PC-9 (cell line): Measurements from ENCODE around the gene SHISA9. TPM values are rescaled to one million over a fixed set of nuclear protein-coding genes. Genes with fewer than 3 reads are reported as not detected.

Experiments
- BruUV-seq: library from RNA; stranded (reverse); fragments of 400-500 nt; replicated peaks from 2 replicates; lab custom pipeline; 2021; lab: Mats Ljungman, UMichigan
- CTCF ChIA-PET: fragments of 300-600 bp; sonication (Branson Sonifier 250); formaldehyde crosslinking; loops from one replicate; lab custom pipeline; 2022; ENCODE audit warnings: antibody characterized with exemption; lab: Charles Lee
- POLR2A ChIA-PET: fragments of 300-600 bp; sonication (Branson Sonifier 250); formaldehyde crosslinking; loops from one replicate; lab custom pipeline; 2022; ENCODE audit warnings: antibody characterized with exemption; ENCODE audit not compliant: unreplicated experiment; lab: Charles Lee
- DNase-seq, 2 experiments: peaks; one replicate each; pipeline versions ENCODE4 v3.0.0 to v3.0.0-alpha.2; 2015 to 2022; ENCODE audit warnings: mixed read lengths in 1 of 2
- H2AFZ ChIP-seq: fragments of 200-600 bp; sonication (generic); 2 replicates; pipeline ENCODE4 v1.8.1; 2017; ENCODE audit warnings: antibody characterized with exemption
- H3F3A ChIP-seq: fragments of 200-600 bp; sonication (generic); 2 replicates; pipeline ENCODE4 v1.8.1; 2017; ENCODE audit warnings: antibody characterized with exemption, mild to moderate bottlenecking, low read depth; ENCODE audit not compliant: insufficient read depth
- H3K27ac ChIP-seq: fragments of 200-600 bp; sonication (generic); 2 replicates; pipeline ENCODE4 v1.6.1; 2016; ENCODE audit warnings: mixed run types
- H3K27me3 ChIP-seq: fragments of 200-600 bp; sonication (generic); 2 replicates; pipeline ENCODE4 v1.6.1; 2016; ENCODE audit warnings: low read depth, mixed run types; ENCODE audit not compliant: insufficient read depth
- H3K36me3 ChIP-seq: fragments of 200-600 bp; sonication (generic); 2 replicates; pipeline ENCODE4 v1.6.1; 2016; ENCODE audit warnings: low read depth, mixed run types
- H3K4me1 ChIP-seq: fragments of 200-600 bp; sonication (generic); replicated peaks from 2 replicates; pipeline ENCODE4 v1.6.1; 2016; ENCODE audit warnings: mixed run types; ENCODE audit not compliant: insufficient read depth
- H3K4me2 ChIP-seq: fragments of 200-600 bp; sonication (generic); 2 replicates; pipeline ENCODE4 v1.6.1; 2017; ENCODE audit warnings: mixed run types
- H3K4me3 ChIP-seq: fragments of 200-600 bp; sonication (generic); 2 replicates; pipeline ENCODE4 v1.6.1; 2016; ENCODE audit warnings: mixed run types
- H3K79me2 ChIP-seq: fragments of 200-600 bp; sonication (generic); 2 replicates; pipeline ENCODE4 v1.6.1; 2017; ENCODE audit warnings: low read depth, mixed run types
- H3K9me2 ChIP-seq: fragments of 200-600 bp; sonication (generic); 2 replicates; pipeline ENCODE4 v1.8.1; 2017; ENCODE audit warnings: mild to moderate bottlenecking; ENCODE audit not compliant: insufficient read depth
- H3K9me3 ChIP-seq: fragments of 200-600 bp; sonication (generic); 2 replicates; pipeline ENCODE4 v1.8.1; 2016; ENCODE audit warnings: low read depth; ENCODE audit not compliant: insufficient read depth
- H4K20me1 ChIP-seq: fragments of 200-600 bp; sonication (generic); 2 replicates; pipeline ENCODE4 v1.8.1; 2017; ENCODE audit not compliant: insufficient read depth
- CTCF ChIP-seq: fragments of 200-600 bp; sonication (generic); conservative IDR thresholded peaks from 2 replicates; pipeline ENCODE4 v1.6.1; 2017; ENCODE audit warnings: mixed run types, antibody characterized with exemption, mild to moderate bottlenecking, moderate library complexity
- EZH2 ChIP-seq: fragments of 200-600 bp; sonication (generic); IDR thresholded peaks from 2 replicates; pipeline ENCODE4 v1.8.0; 2017; ENCODE audit warnings: antibody characterized with exemption, low read depth
- intact Hi-C: fragments of 100-400 bp; cut with micrococcal nuclease; formaldehyde crosslinking; loops from one replicate; pipeline ENCODE4 v1.10.0; 2022; ENCODE audit not compliant: unreplicated experiment
- total RNA-seq: library from RNA; stranded (reverse); gene quantifications from 2 replicates; pipeline ENCODE4 v1.2.3, GENCODE V29; 2021

Gene SHISA9
- total RNA-seq, 1 experiment from 2014 or later, result 80.5 TPM

GRCh38 chr16:13102401-13102800 lies 201.0 kb downstream of the SHISA9 start:
- no peak for TF ChIP-seq EZH2
- no peak for TF ChIP-seq CTCF
- Histone ChIP-seq H4K20me1 (peaks cover 31% of the 10 kb centered on the region), H3K4me3 (no peak overlapping the region), H3K79me2 (peaks cover 87% of the 10 kb centered on the region), H3K27ac (no peak overlapping the region), H3K36me3 (no peaks in the 10 kb centered on the region), H3K9me2 (no peaks in the 10 kb centered on the region), H3K27me3 (no peaks in the 10 kb centered on the region), H3K9me3 (no peaks in the 10 kb centered on the region), H3K4me1 (peaks cover 26% of the 10 kb centered on the region), H2AFZ (no peak overlapping the region), H3K4me2 (no peak overlapping the region), H3F3A (peaks cover 32% of the 10 kb centered on the region; the same call in 1 of the 2 replicates)
- no peak for DNase-seq
- intact Hi-C loops, result no loop called here
- CTCF ChIA-PET, result no interaction called here
- no TSS peak for BruUV-seq
- POLR2A ChIA-PET, result no interaction called here

GRCh38 chr16:13103831-13104530 lies 202.6 kb downstream of the SHISA9 start:
- H3F3A ChIP-seq, result peaks cover 31% of the 10 kb centered on the region
- POLR2A ChIA-PET, result no interaction called here
- intact Hi-C loops, result no loop called here
- no TSS peak for BruUV-seq
- H3K4me1 ChIP-seq, result peaks cover 29% of the 10 kb centered on the region
- no peaks in the 10 kb centered on the region for H3K27me3 ChIP-seq
- no peak for TF ChIP-seq EZH2
- TF ChIP-seq CTCF, result no peak
- no peak overlapping the region for H3K4me2 ChIP-seq
- no peaks in the 10 kb centered on the region for H3K9me3 ChIP-seq
- no peak overlapping the region for H3K27ac ChIP-seq
- H3K79me2 ChIP-seq, result peaks cover 89% of the 10 kb centered on the region
- no peaks in the 10 kb centered on the region for H3K36me3 ChIP-seq
- CTCF ChIA-PET, result interaction anchor here (0.6 kb wide), 1 partner anchor 529 kb away, joined by 3 read pairs; no protein-coding TSS in a partner anchor
- H3K4me3 ChIP-seq, result no peak overlapping the region
- DNase-seq, result no peak
- no peak overlapping the region for H2AFZ ChIP-seq
- H4K20me1 ChIP-seq, result peaks cover 15% of the 10 kb centered on the region
- no peaks in the 10 kb centered on the region for H3K9me2 ChIP-seq

- Histone ChIP-seq H3K36me3 (no peaks in the 10 kb centered on the region), H4K20me1 (0 out of 2 replicates have a peak, but pooled peaks cover 9% of the 10 kb centered on the region), H3K9me2 (no peaks in the 10 kb centered on the region), H3K27me3 (no peaks in the 10 kb centered on the region), H3K9me3 (no peaks in the 10 kb centered on the region), H3F3A (peaks cover 35% of the 10 kb centered on the region), H3K4me3 (no peak overlapping the region), H2AFZ (no peak overlapping the region), H3K79me2 (peaks cover 89% of the 10 kb centered on the region), H3K4me1 (peaks cover 32% of the 10 kb centered on the region), H3K27ac (no peak overlapping the region), H3K4me2 (no peak overlapping the region)
- ChIA-PET CTCF (no interaction called here), POLR2A (no interaction called here)
- no peak for DNase-seq
- BruUV-seq, result no TSS peak
- intact Hi-C loops, result no loop called here
- TF ChIP-seq CTCF (no peak), EZH2 (no peak)
These were observed 203.4 kb downstream of the SHISA9 start for GRCh38 chr16:13104772-13105171.
